Prostate gland (tissue), 2 donors: ENCODE data around the gene TMEM44.
"Not testable (repeated sequence)": the region's sequence is repeated elsewhere in the genome, so short reads cannot be mapped to it uniquely, and the experiment has no call there.

Experiments used
- CTCF ChIP-seq, 4 experiments: fragments of 200-600 bp in 2 of 4; fragments of 450-650 bp in 2 of 4; sonication (generic) in 2 of 4; IDR thresholded peaks; 1 replicate in 3 of 4; 2 replicates in 1 of 4; pipeline ENCODE4 v1.5.1; 2016 to 2019; ENCODE audit warnings: antibody characterized with exemption in 4 of 4, mild to moderate bottlenecking in 2 of 4, moderate library complexity in 2 of 4
- POLR2A ChIP-seq: fragments of 450-650 bp; IDR thresholded peaks from one replicate; pipeline ENCODE4 v1.6.1; 2016; ENCODE audit warnings: antibody characterized with exemption, mild to moderate bottlenecking
- POLR2AphosphoS5 ChIP-seq: sonication (generic); formaldehyde crosslinking; IDR thresholded peaks from one replicate; pipeline ENCODE4 v1.6.1; 2017; ENCODE audit warnings: antibody characterized with exemption

- not testable (repeated sequence) for TF ChIP-seq CTCF (IDR thresholded peaks at IDR 0.05); POLR2A; POLR2AphosphoS5
Observed at GRCh38 chr3:194630681-194631080, 2.5 kb downstream of the TMEM44 start.
